Suprapubic skin (tissue), 4 donors: ENCODE measurements around the gene GPR137B. TPM values are rescaled to one million over a fixed set of nuclear protein-coding genes. Genes with fewer than 3 reads are reported as not detected.

ENCODE experiments used
- DNase-seq, 2 donors: peaks; one replicate each; pipeline ENCODE4 v3.0.0-alpha.2; 2019; ENCODE audit warnings: low spot score in 2 of 2
- H3K27ac ChIP-seq: fragments of 200-600 bp; sonication (generic); one replicate; pipeline ENCODE4 v1.5.1; 2019
- H3K27me3 ChIP-seq: fragments of 200-600 bp; sonication (generic); one replicate; pipeline ENCODE4 v1.5.1; 2019
- H3K36me3 ChIP-seq: fragments of 200-600 bp; sonication (generic); one replicate; pipeline ENCODE4 v1.5.1; 2019
- H3K4me1 ChIP-seq: fragments of 200-600 bp; sonication (generic); one replicate; pipeline ENCODE4 v1.5.1; 2019
- H3K4me3 ChIP-seq: fragments of 200-600 bp; sonication (generic); one replicate; pipeline ENCODE4 v1.5.1; 2019; ENCODE audit warnings: mild to moderate bottlenecking
- H3K9me3 ChIP-seq: fragments of 200-600 bp; sonication (generic); one replicate; pipeline ENCODE4 v1.5.1; 2019
- CTCF ChIP-seq, 2 donors: fragments of 200-600 bp in 1 of 2; fragments of 450-650 bp in 1 of 2; sonication (generic) in 1 of 2; IDR thresholded peaks; one replicate each; pipeline ENCODE4 v1.5.1; 2016 to 2019; ENCODE audit warnings: antibody characterized with exemption in 2 of 2, mild to moderate bottlenecking in 1 of 2, moderate library complexity in 1 of 2
- EP300 ChIP-seq: sonication (generic); formaldehyde crosslinking; IDR thresholded peaks from one replicate; pipeline ENCODE4 v1.6.1; 2017; ENCODE audit warnings: antibody characterized with exemption
- POLR2A ChIP-seq, 2 donors: fragments of 450-650 bp; IDR thresholded peaks; one replicate each; pipeline ENCODE4 v1.6.1; 2017; ENCODE audit warnings: antibody characterized with exemption in 2 of 2, mild to moderate bottlenecking in 2 of 2, moderate library complexity in 2 of 2
- POLR2AphosphoS5 ChIP-seq, 3 donors: sonication (generic); formaldehyde crosslinking; IDR thresholded peaks; one replicate each; pipeline ENCODE4 v1.6.1; 2017; ENCODE audit warnings: antibody characterized with exemption in 3 of 3
- WGBS: methylation state at CpG from one replicate; pipeline ENCODE4 v1.1.5; 2018; 5-methylcytosine and 5-hydroxymethylcytosine counted together
- total RNA-seq, 4 donors: library from RNA; depleted of rRNA; stranded (reverse); fragments of >200 nt; gene quantifications; one replicate each; pipeline ENCODE4 v1.1.0, GENCODE V29; 2016

GPR137B gene
- total RNA-seq, 4 donors from 2014 or later = 34.9 to 60.0 (median 47.2) TPM

DNA sequence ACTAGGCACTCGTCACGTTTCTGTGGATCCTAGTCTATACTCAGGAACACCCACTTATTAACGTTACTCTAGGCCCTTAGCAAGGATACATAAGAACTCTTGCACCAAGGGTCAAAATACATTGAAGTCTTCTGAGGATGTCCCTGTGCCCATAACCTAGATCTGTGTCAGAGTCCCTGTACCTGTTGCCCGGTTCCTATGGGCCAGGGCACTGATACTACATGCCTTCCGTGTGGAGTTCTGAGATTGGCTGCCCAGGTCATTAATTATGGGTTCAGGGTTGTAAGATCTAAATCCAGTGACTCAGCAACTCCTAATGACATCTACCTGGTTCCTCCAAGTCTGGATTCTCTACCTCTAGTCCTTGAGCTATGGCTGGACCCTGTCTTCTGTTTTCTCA, 69.5 kb downstream of the GPR137B start:
- H3K4me1 ChIP-seq = no peaks in the 10 kb centered on the region
- H3K9me3 ChIP-seq = no peaks in the 10 kb centered on the region
- no peak overlapping the region for H3K4me3 ChIP-seq
- WGBS = 96% methylated on average over 5 of the region's 5 CpGs
- no peak for DNase-seq
- H3K27ac ChIP-seq = no peak overlapping the region
- H3K36me3 ChIP-seq = peaks cover 16% of the 10 kb centered on the region
- H3K27me3 ChIP-seq = no peaks in the 10 kb centered on the region
- TF ChIP-seq POLR2A (IDR thresholded peaks at IDR 0.05) (no peak), CTCF (IDR thresholded peaks at IDR 0.05) (no peak), POLR2AphosphoS5 (IDR thresholded peaks at IDR 0.05) (no peak), EP300 (no peak)

- no peak overlapping the region for H3K27ac ChIP-seq
- no peaks in the 10 kb centered on the region for H3K4me1 ChIP-seq
- H3K9me3 ChIP-seq = no peaks in the 10 kb centered on the region
- WGBS = 75% methylated on average over 3 of the region's 3 CpGs
- no peak for DNase-seq
- peaks cover 6% of the 10 kb centered on the region for H3K36me3 ChIP-seq
- H3K4me3 ChIP-seq = no peak overlapping the region
- no peaks in the 10 kb centered on the region for H3K27me3 ChIP-seq
- no peak for TF ChIP-seq CTCF (IDR thresholded peaks at IDR 0.05)
- TF ChIP-seq POLR2A (IDR thresholded peaks at IDR 0.05) = no peak
Measured at GRCh38 chr1:236213534-236213933, 71.2 kb downstream of the GPR137B start.

GRCh38 chr1:236214761-236215160, 72.4 kb downstream of the GPR137B start:
- 84% methylated on average over 1 of the region's 1 CpG for WGBS
- DNase-seq = no peak
- H3K36me3 ChIP-seq = peaks cover 6% of the 10 kb centered on the region
- H3K27ac ChIP-seq = no peak overlapping the region
- no peak overlapping the region for H3K4me3 ChIP-seq
- TF ChIP-seq POLR2A (IDR thresholded peaks at IDR 0.05) = no peak
- no peak for TF ChIP-seq EP300
- H3K9me3 ChIP-seq = no peaks in the 10 kb centered on the region
- no peaks in the 10 kb centered on the region for H3K4me1 ChIP-seq
- H3K27me3 ChIP-seq = no peaks in the 10 kb centered on the region

- H3K9me3 ChIP-seq = no peaks in the 10 kb centered on the region
- no peak overlapping the region for H3K27ac ChIP-seq
- WGBS = 93% methylated on average over 1 of the region's 1 CpG
- peaks cover 13% of the 10 kb centered on the region for H3K36me3 ChIP-seq
- H3K4me1 ChIP-seq = no peaks in the 10 kb centered on the region
- DNase-seq = no peak
- H3K4me3 ChIP-seq = no peak overlapping the region
- H3K27me3 ChIP-seq = no peaks in the 10 kb centered on the region
- TF ChIP-seq CTCF (IDR thresholded peaks at IDR 0.05) (no peak), POLR2A (IDR thresholded peaks at IDR 0.05) (no peak), EP300 (no peak), POLR2AphosphoS5 (IDR thresholded peaks at IDR 0.05) (no peak)
Measured at GRCh38 chr1:236220473-236220872, 78.1 kb downstream of the GPR137B start.

DNA sequence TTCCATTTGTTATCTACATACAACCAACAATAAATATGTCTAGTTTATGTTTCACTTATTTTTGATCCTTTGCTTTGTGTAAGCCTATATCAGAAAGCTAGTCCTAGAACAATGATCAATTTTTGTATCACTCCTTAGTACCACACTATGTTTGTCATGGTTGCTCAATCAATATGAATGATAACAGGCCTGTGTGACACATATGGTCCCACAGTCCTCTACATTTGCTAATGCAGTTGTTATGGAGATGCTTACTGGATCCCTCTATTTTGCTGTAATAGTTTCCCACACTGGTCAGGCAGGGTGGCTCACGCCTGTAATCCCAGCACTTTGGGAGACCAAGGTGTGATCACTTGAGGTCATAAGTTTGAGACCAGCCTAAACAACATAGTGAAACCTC, 80.3 kb downstream of the GPR137B start:
- Histone ChIP-seq H3K9me3 (no peaks in the 10 kb centered on the region), H3K36me3 (peaks cover 28% of the 10 kb centered on the region), H3K27me3 (no peaks in the 10 kb centered on the region), H3K4me3 (no peak overlapping the region), H3K27ac (no peak overlapping the region), H3K4me1 (no peaks in the 10 kb centered on the region)
- no peak for DNase-seq
- no peak for TF ChIP-seq EP300
- no peak for TF ChIP-seq CTCF (IDR thresholded peaks at IDR 0.05)
- TF ChIP-seq POLR2A (IDR thresholded peaks at IDR 0.05) = no peak
- TF ChIP-seq POLR2AphosphoS5 (IDR thresholded peaks at IDR 0.05) = no peak
- 100% methylated on average over 1 of the region's 1 CpG for WGBS

- no peak for TF ChIP-seq CTCF (IDR thresholded peaks at IDR 0.05)
- TF ChIP-seq POLR2A (IDR thresholded peaks at IDR 0.05) = no peak
- no peak for TF ChIP-seq POLR2AphosphoS5 (IDR thresholded peaks at IDR 0.05)
- TF ChIP-seq EP300 = no peak
- H3K9me3 ChIP-seq = no peaks in the 10 kb centered on the region
- H3K4me1 ChIP-seq = no peaks in the 10 kb centered on the region
- H3K36me3 ChIP-seq = peaks cover 21% of the 10 kb centered on the region
- H3K27ac ChIP-seq = no peak overlapping the region
- 87% methylated on average over 4 of the region's 4 CpGs for WGBS
- no peak for DNase-seq
- H3K27me3 ChIP-seq = no peaks in the 10 kb centered on the region
- H3K4me3 ChIP-seq = no peak overlapping the region
Measured at GRCh38 chr1:236228411-236228810, 86.1 kb downstream of the GPR137B start.
